HL-60 (cell line): ENCODE data around the gene GPX3.

Experiments
- DNase-seq, 2 experiments: peaks; one replicate each; pipeline ENCODE4 v3.0.0-alpha.2; 2010 to 2020; ENCODE audit warnings: low read depth in 1 of 2, low spot score in 1 of 2
- H3K27ac ChIP-seq: fragments of 250-450 bp; sonication (Bioruptor Pico); replicated peaks from 2 replicates; pipeline ENCODE4 v1.5.1; 2020; ENCODE audit warnings: mild to moderate bottlenecking, moderate library complexity
- H3K27me3 ChIP-seq: fragments of 250-450 bp; sonication (Bioruptor Pico); 2 replicates; pipeline ENCODE4 v1.5.1; 2021; ENCODE audit warnings: mild to moderate bottlenecking, moderate library complexity; ENCODE audit not compliant: insufficient read depth, poor library complexity, severe bottlenecking
- H3K4me3 ChIP-seq: replicated peaks from 2 replicates; pipeline ENCODE4 v1.5.1; 2011; ENCODE audit warnings: mild to moderate bottlenecking, control low read depth, low read length; ENCODE audit not compliant: insufficient read depth
- CTCF ChIP-seq: IDR thresholded peaks from one replicate; pipeline ENCODE4 v1.5.1; 2011; ENCODE audit warnings: low read length, control low read depth, inconsistent platforms; ENCODE audit not compliant: insufficient read depth
- GABPA ChIP-seq: IDR thresholded peaks from 2 replicates; pipeline ENCODE4 v1.6.1; 2012; ENCODE audit warnings: low read depth
- POLR2AphosphoS5 ChIP-seq: IDR thresholded peaks from 2 replicates; pipeline ENCODE4 v1.6.1; 2012; ENCODE audit warnings: low read depth
- REST ChIP-seq: IDR thresholded peaks from 2 replicates; pipeline ENCODE4 v1.6.1; 2012; ENCODE audit warnings: low read depth; ENCODE audit not compliant: insufficient replicate concordance
- SPI1 ChIP-seq: IDR thresholded peaks from 2 replicates; pipeline ENCODE4 v1.6.1; 2012; ENCODE audit warnings: low read depth, mild to moderate bottlenecking, borderline replicate concordance

The GPX3 gene

DNA sequence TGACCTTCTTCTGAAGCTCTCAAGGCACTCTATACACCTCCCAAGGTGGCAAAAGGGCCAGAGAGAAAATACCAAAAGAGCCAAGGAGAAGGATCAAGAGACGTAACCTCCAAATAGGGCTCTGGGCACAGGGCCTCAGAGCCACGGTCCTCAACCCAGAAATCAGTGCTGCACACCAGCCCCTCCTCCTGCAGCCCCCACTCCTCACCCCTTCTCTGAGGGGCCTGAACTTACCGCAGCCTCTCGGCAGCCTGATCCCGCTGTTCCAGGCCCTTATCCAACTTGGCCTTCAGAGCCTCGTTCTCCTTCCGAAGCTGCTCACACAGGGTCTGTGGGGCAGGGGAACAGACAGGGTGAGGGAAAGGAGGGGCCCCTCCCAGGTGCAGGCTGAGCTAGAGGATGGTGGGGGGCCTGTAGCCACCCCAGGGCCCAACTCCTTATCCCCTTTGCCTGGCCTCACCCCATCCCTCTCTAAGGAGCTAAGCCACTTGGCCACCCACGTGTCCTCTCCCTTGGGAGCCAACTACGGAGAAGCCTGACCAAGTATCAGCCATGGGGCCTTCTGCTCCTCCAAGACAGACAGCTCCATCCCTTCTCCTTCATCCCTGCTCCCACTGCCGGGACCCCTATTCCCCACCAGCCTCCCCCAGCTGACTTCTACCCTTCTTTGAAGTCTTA lies 31.7 kb downstream of the GPX3 start:
- TF ChIP-seq REST: no peak
- no peak for TF ChIP-seq GABPA
- no peak for TF ChIP-seq SPI1
- no peak for TF ChIP-seq POLR2AphosphoS5
- TF ChIP-seq CTCF: no peak
- Histone ChIP-seq H3K27ac (no peak overlapping the region), H3K4me3 (no peak overlapping the region), H3K27me3 (no peaks in the 10 kb centered on the region)
- DNase-seq: no peak

DNA sequence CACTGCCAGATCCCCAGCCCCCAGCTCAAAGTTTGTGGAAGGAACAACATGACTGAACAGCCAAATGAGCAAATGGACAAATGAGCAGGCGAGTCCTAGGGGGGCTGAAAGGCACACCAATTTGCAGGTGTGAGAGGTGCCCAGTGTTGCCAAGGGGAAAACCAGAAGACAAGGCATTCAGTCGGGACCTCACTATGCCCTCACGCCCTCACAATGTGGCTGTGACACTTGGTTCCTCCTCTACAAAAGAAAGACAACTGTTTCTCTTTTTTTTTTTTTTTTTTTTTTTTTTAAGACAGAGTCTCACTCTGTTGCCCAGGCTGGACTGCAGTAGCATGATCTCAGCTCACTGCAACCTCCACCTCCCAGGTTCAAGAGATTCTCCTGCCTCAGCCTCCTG lies 32.4 kb downstream of the GPX3 start:
- Histone ChIP-seq H3K4me3 (no peak overlapping the region), H3K27ac (no peak overlapping the region), H3K27me3 (no peaks in the 10 kb centered on the region)
- TF ChIP-seq GABPA (no peak), POLR2AphosphoS5 (no peak), SPI1 (no peak), CTCF (no peak), REST (no peak)
- peak in 1 of 2 experiments; percentile 35 for DNase-seq

DNA sequence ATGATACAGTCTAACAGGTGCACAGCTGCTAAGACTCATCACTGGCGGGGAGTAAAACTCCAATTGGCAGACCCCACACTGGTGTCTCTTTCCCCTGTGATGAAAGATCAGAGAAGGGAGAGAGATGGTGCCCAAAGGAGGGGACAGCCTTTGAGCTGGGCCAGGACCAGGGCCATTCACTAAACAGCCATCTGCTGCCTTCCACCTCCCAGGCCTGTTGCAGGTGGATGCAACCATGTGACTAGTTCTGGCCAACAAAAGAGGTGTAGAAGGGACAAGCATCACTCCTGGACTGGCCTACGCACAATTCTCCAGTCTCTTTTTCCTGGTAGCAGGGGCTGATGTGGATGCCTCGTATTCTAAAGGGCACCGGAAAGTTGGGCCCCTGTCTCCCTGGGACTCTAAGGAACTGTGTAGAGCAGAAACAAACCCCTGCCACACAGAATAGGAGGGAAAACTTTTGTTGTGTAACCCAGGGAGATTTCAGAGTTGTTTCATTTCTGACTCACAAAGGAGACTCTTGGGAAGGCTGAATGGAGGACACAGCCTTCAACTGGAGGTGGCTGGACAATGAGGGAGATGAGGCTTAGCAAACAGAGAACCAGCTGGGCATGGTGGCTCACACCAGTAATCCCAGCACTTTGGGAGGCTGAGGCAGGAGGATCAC lies 33.5 kb downstream of the GPX3 start:
- H3K4me3 ChIP-seq: no peak overlapping the region
- TF ChIP-seq POLR2AphosphoS5 (no peak), REST (no peak), SPI1 (no peak), CTCF (no peak), GABPA (no peak)
- DNase-seq: no peak
- no peaks in the 10 kb centered on the region for H3K27me3 ChIP-seq
- H3K27ac ChIP-seq: no peak overlapping the region
